Activated CD8-positive, alpha-beta T cell treated with anti-CD3 and anti-CD28 coated beads for 36 hours (primary cell): Measurements from ENCODE around the gene SRPK2. TPM values are rescaled to one million over a fixed set of nuclear protein-coding genes. Genes with fewer than 3 reads are reported as not detected.

Experiments used
- ATAC-seq: fragments of 200-7000 bp; cut with Tn5 transposase; one replicate; pipeline ENCODE4 v1.10.0; 2021; ENCODE audit warnings: mild to moderate bottlenecking, moderate library complexity
- CTCF ChIA-PET: fragments of 350-600 bp; sonication (Branson Sonifier 250); formaldehyde crosslinking; loops from one replicate; lab custom pipeline; 2021; ENCODE audit warnings: antibody characterized with exemption; lab: Charles Lee
- POLR2A ChIA-PET: fragments of 350-600 bp; sonication (Branson Sonifier 250); formaldehyde crosslinking; loops from one replicate; lab custom pipeline; 2021; ENCODE audit warnings: antibody characterized with exemption; lab: Charles Lee
- DNase-seq: peaks from one replicate; pipeline ENCODE4 v3.0.0-alpha.2; 2020
- H3K27ac Mint-ChIP-seq: one replicate; pipeline ENCODE4 v1.8.0; 2021; ENCODE audit warnings: mild to moderate bottlenecking, mixed read lengths
- H3K27me3 Mint-ChIP-seq: one replicate; pipeline ENCODE4 v1.8.0; 2021; ENCODE audit warnings: mixed read lengths
- H3K36me3 Mint-ChIP-seq: one replicate; pipeline ENCODE4 v1.8.0; 2021; ENCODE audit warnings: low read depth, mixed read lengths
- H3K4me1 Mint-ChIP-seq: one replicate; pipeline ENCODE4 v1.8.0; 2021; ENCODE audit warnings: low read depth, mixed read lengths
- H3K4me3 Mint-ChIP-seq: one replicate; pipeline ENCODE4 v1.8.0; 2021; ENCODE audit warnings: mild to moderate bottlenecking, moderate library complexity, mixed read lengths
- H3K9me3 Mint-ChIP-seq: one replicate; pipeline ENCODE4 v1.8.0; 2021; ENCODE audit warnings: mixed read lengths
- CTCF ChIP-seq: fragments of 200-600 bp; IDR thresholded peaks from one replicate; pipeline ENCODE4 v1.8.0; 2022; ENCODE audit warnings: antibody characterized with exemption, mild to moderate bottlenecking
- intact Hi-C: fragments of 100-400 bp; cut with micrococcal nuclease; formaldehyde crosslinking; loops from one replicate; pipeline ENCODE4 v1.10.0; 2022
- total RNA-seq, 2 experiments: library from RNA; stranded (reverse); gene quantifications; one replicate each; pipeline ENCODE4 v1.2.3, GENCODE V29; 2021

The SRPK2 gene
- total RNA-seq, 2 experiments from 2014 or later, result 32.9 to 33.5 TPM

GRCh38 chr7:105112440-105113418 lies 276.0 kb downstream of the SRPK2 start:
- Mint-ChIP-seq H3K36me3 (peaks cover 71% of the 10 kb centered on the region), H3K27me3 (no peaks in the 10 kb centered on the region), H3K4me1 (peaks cover 12% of the 10 kb centered on the region), H3K27ac (peak overlapping the region; percentile 79), H3K9me3 (no peaks in the 10 kb centered on the region), H3K4me3 (no peak overlapping the region)
- DNase-seq (no peak), ATAC-seq (peak; percentile 22)
- intact Hi-C loops, result no loop called here
- ChIA-PET CTCF (interaction anchor here (1.4 kb wide), 1 partner anchor 18 kb away, joined by 4 read pairs; no protein-coding TSS in a partner anchor), POLR2A (no interaction called here)
- TF ChIP-seq CTCF, result no peak

GRCh38 chr7:105107458-105107857 lies 281.3 kb downstream of the SRPK2 start:
- no peak overlapping the region for H3K4me3 Mint-ChIP-seq
- ATAC-seq (no peak), DNase-seq (no peak)
- ChIA-PET POLR2A (no interaction called here), CTCF (no interaction called here)
- peaks cover 21% of the 10 kb centered on the region for H3K4me1 Mint-ChIP-seq
- no peaks in the 10 kb centered on the region for H3K27me3 Mint-ChIP-seq
- intact Hi-C loops, result no loop called here
- H3K36me3 Mint-ChIP-seq, result peaks cover 72% of the 10 kb centered on the region
- no peak overlapping the region for H3K27ac Mint-ChIP-seq
- no peak for TF ChIP-seq CTCF
- no peaks in the 10 kb centered on the region for H3K9me3 Mint-ChIP-seq

- CTCF ChIA-PET, result interaction anchor here (1.2 kb wide), 1 partner anchor 125 kb away, joined by 3 read pairs; no protein-coding TSS in a partner anchor
- DNase-seq (no peak), ATAC-seq (no peak)
- TF ChIP-seq CTCF, result no peak
- H3K36me3 Mint-ChIP-seq, result peaks cover 65% of the 10 kb centered on the region
- peaks cover 22% of the 10 kb centered on the region for H3K4me1 Mint-ChIP-seq
- no peaks in the 10 kb centered on the region for H3K9me3 Mint-ChIP-seq
- H3K4me3 Mint-ChIP-seq, result no peak overlapping the region
- H3K27me3 Mint-ChIP-seq, result no peaks in the 10 kb centered on the region
- peak overlapping the region; percentile 64 for H3K27ac Mint-ChIP-seq
- intact Hi-C loops, result no loop called here
- POLR2A ChIA-PET, result no interaction called here
Observed at GRCh38 chr7:105106473-105106872, 282.2 kb downstream of the SRPK2 start.

- DNase-seq (no peak), ATAC-seq (no peak)
- TF ChIP-seq CTCF, result no peak
- ChIA-PET CTCF (interaction anchor here (1.2 kb wide), 1 partner anchor 124 kb away, joined by 3 read pairs; no protein-coding TSS in a partner anchor), POLR2A (no interaction called here)
- H3K27me3 Mint-ChIP-seq, result no peaks in the 10 kb centered on the region
- peak overlapping the region; percentile 75 for H3K27ac Mint-ChIP-seq
- H3K4me3 Mint-ChIP-seq, result no peak overlapping the region
- peaks cover 66% of the 10 kb centered on the region for H3K36me3 Mint-ChIP-seq
- peaks cover 30% of the 10 kb centered on the region for H3K4me1 Mint-ChIP-seq
- intact Hi-C loops, result no loop called here
- H3K9me3 Mint-ChIP-seq, result no peaks in the 10 kb centered on the region
Observed at GRCh38 chr7:105105579-105105978, 283.1 kb downstream of the SRPK2 start.
